Measurements from ENCODE around the gene OR4N2.
"Not testable (repeated sequence)": the region's sequence is repeated elsewhere in the genome, so short reads cannot be mapped to it uniquely, and the experiment has no call there.

Gene OR4N2, protein sequence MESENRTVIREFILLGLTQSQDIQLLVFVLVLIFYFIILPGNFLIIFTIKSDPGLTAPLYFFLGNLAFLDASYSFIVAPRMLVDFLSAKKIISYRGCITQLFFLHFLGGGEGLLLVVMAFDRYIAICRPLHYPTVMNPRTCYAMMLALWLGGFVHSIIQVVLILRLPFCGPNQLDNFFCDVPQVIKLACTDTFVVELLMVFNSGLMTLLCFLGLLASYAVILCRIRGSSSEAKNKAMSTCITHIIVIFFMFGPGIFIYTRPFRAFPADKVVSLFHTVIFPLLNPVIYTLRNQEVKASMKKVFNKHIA

DNA sequence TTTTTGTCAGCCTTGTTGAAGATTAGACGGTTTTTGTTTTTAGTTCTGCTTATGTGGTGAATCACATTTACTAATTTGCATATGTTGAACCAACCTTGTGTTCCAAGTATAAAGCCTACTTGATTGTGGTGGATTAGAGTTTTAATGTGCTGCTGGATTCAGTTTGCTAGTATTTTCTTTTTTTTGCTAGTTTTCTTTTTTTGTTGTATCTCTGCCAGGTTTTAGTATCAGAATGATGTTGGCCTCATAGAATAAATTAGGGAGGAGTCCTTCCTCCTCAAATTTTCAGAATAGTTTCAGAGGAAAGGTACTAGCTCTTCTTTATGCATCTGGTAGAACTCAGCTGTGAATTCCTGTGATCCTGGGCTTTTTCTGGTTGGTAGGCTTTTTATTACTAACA lies at the start of gene OR4N2:
TSS of gene OR4N2 (plus strand) at position 301 of the 400 bp plus-strand sequence. CDS start 23,679 bp downstream, outside the sequence.
- not testable (repeated sequence) for DNase-seq (ENCODE audit: low read depth in 2 of 2)

DNA sequence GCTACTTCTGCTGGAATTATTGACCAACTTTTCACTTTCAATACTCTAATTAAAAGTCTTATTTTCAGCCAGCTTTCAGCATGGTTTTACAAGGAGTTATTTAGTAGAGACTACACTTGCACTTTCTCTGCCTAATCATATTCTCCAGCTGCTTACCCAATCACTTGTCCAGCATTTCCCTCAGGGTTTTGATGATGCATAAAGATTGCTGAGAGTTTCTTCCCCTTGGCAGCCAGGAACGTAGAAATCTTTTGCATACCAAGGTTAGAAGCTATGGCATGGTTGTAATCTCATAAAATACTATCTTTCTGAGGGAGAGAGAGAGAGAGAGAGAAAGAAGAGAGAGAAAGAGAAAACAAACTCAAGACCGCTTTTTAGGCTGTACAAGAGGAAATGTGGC lies 49.4 kb upstream of the OR4N2 start:
- DNase-seq (ENCODE audit: low read depth in 2 of 2) = no peak

DNA sequence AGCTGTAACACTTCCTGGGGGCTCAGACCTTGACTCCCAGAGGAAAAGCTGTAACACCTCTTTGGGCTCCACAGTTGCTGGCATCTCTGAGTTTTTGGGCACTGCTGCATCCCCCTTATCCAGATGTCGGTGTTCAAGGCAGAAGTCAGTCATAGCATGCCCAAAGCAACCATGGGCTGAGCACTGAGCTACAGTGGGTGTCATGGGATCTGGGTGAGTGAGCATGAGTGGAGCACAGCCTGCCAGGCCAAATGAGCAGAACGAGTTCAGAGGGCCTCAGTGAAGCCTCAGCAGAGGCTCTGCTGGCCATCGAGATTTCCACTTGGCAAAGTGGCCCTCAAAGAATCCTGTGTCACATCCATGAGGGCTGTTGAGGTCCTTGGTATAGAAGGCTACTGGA lies 32.1 kb upstream of the OR4N2 start:
- not testable (repeated sequence) for DNase-seq (ENCODE audit: low read depth in 2 of 2)

DNA sequence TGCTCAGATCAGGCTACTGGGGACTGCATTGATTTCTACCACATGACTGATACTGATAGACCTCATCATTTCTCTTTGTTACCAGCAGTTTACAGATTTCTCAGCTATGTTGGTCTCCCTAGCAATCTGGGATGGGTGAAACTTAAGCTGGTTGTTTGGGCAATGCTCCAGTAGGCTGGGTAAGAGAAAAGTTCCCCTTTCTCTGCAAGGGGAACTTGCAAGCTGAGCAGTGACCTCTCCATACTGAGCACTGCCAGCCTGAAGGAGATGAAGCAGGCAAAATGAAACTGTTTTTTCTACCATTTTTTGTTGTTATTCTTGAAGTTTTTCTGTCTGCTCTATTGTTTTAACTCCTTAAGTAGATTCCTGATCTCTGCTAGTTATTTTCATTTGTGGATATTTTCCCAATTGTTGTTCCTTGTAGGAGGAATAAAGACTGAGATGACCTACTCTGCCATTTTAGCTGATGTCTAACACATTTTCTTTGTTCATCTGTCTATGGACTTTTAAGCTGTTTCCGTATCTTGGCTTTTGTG lies 31.6 kb upstream of the OR4N2 start:
- no peak for DNase-seq (ENCODE audit: low read depth in 2 of 2)

DNA sequence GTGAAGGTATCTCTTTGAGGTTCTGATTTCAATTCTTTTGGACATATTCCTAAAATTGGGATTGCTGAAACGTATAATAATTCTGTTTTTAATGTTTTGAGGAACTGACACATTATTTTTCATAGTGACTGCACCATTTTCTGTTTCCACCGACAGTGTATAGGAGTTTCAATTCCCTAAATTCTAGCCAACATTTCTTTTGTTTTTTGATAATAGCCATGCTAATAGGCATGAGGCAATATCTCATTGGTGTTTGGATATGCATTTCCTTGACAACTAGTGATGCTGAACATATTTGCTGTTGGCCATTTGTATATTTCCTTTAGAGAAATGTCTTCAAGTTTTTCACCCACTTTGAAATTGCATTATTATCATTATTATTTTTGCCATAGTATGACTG lies 31.1 kb upstream of the OR4N2 start:
- not testable (repeated sequence) for DNase-seq (ENCODE audit: low read depth in 2 of 2)

DNA sequence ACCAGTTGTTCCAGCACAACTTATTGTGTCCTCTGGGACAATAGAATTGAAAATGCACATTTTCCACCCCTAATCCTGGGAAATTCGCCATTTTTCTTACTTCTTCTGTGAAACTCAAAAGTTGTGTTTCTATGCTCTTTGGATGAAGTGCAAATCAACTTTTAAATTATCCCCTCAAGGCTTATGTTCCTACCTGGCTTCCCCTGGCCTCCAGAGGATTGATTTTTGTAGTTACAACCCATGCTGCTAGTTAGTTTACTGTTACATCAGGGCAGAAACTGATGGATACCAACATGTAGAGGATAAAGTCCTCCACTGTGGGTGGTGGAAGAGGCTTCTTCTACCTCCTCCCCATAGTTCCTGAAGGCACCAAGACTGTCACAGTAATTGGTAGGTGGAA lies 30.4 kb upstream of the OR4N2 start, which contains the start of gene OR4M1:
TSS of gene OR4M1 (plus strand) at position 301 of the 400 bp plus-strand sequence. CDS start 6,819 bp downstream, outside the sequence.
- DNase-seq (ENCODE audit: low read depth in 2 of 2) = not testable (repeated sequence)

DNA sequence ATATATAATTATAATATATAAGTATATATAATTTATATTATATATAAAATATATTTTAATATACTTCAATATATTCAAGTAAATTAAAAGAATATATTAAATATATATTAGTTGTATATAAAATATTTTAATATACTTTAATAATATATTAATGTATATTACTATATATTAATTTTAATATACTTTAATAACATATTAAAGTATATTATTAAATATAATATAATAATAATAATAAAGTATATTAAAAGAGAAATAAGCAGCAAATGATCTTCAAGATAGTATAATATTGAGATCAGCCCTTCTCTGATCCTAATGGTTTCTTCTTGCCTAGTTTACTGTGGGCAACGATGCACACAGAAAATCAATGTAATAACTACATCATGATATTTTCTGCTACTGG lies 28.0 kb upstream of the OR4N2 start:
- DNase-seq (ENCODE audit: low read depth in 2 of 2) = no peak

DNA sequence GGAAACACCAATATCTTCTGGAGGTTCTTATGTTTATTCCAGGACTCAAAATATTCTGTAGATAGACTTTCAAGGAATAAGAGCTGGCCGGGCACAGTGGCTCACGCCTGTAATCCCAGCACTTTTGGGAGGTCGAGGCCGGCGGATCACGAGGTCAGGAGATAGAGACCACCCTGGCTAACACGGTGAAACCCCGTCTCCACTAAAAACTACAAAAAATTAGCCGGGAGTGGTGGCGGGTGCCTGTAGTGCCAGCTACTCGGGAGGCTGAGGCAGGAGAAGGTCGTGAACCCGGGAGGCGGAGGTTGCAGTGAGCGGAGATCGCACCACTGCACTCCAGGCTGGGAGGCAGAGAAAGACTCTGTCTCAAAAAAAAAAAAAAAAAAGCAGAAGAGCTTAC lies 17.7 kb upstream of the OR4N2 start:
- DNase-seq (ENCODE audit: low read depth in 2 of 2) = not testable (repeated sequence)

DNA sequence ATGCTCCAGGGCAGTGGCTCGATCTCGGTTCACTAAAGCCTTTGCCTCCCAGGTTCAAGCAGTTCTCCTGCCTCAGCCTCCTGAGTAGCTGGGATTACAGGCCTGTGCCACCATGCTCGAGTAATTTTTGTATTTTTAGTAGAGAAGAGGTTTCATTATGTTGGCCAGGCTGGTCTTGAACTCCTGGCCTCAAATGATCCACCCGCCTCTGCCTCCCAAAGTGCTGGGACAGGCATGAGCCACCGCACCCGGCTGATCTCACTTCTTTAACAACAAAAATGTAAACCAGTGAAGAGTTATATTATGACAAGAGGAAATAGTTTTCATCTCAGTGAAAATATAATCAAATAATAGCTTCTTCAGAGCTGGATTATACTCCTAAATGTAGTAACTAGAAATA lies 16.3 kb upstream of the OR4N2 start:
- not testable (repeated sequence) for DNase-seq (ENCODE audit: low read depth in 2 of 2)

DNA sequence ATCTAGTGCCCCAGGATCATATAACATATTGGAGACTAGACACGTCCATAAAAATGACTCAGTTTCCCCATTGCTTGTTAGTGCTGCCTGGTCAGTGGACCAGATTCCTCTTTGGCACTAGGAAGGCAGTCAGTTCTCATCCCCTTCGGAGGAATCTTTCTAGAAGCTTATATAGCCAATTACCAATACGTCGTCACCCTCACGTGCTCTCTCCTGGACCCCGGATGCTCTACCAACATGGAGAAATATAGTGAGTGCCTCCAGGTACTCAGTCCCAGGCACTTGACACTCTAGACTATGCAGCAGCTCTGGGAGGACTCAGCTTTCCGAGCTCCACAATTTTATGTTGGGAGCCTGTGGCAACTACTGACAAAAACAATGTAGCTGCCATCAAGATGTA lies 15.4 kb upstream of the OR4N2 start:
- not testable (repeated sequence) for DNase-seq (ENCODE audit: low read depth in 2 of 2)

DNA sequence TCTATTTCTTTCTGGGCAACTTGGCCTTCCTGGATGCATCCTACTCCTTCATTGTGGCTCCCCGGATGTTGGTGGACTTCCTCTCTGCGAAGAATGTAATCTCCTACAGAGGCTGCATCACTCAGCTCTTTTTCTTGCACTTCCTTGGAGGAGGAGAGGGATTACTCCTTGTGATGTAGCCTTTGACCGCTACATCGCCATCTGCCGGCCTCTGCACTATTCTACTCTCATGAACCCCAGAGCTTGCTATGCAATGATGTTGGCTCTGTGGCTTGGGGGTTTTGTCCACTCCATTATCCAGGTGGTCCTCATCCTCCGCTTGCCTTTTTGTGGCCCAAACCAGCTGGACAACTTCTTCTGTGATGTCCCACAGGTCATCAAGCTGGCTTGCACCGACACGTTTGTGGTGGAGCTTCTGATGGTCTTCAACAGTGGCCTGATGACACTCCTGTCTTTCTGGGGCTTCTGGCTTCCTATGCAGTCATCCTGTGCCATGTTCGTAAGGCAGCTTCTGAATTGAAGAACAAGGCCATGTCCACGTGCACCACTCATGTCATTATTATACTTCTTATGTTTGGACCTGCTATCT lies 7.0 kb upstream of the OR4N2 start:
- not testable (repeated sequence) for DNase-seq (ENCODE audit: low read depth in 2 of 2)

DNA sequence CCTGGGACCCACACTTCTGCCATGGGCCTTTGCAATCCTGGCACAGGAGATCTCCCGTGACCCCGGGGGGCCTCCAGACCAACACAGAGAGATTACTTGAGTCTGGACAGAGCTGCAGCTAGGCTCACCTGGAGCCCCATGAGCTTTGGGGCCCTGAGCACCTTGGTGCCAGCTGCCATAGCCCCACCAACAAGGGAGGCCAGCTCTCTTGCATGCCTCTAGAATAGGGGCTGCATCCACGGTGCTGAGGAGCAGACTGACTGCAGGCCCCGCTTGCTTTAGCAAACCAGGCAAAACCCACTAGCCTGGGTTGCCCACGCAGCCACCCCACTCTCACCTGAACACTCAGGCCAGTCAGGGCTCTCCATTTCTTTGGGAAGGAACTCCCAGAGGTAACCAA lies 3.7 kb upstream of the OR4N2 start:
- no peak for DNase-seq (ENCODE audit: low read depth in 2 of 2)

DNA sequence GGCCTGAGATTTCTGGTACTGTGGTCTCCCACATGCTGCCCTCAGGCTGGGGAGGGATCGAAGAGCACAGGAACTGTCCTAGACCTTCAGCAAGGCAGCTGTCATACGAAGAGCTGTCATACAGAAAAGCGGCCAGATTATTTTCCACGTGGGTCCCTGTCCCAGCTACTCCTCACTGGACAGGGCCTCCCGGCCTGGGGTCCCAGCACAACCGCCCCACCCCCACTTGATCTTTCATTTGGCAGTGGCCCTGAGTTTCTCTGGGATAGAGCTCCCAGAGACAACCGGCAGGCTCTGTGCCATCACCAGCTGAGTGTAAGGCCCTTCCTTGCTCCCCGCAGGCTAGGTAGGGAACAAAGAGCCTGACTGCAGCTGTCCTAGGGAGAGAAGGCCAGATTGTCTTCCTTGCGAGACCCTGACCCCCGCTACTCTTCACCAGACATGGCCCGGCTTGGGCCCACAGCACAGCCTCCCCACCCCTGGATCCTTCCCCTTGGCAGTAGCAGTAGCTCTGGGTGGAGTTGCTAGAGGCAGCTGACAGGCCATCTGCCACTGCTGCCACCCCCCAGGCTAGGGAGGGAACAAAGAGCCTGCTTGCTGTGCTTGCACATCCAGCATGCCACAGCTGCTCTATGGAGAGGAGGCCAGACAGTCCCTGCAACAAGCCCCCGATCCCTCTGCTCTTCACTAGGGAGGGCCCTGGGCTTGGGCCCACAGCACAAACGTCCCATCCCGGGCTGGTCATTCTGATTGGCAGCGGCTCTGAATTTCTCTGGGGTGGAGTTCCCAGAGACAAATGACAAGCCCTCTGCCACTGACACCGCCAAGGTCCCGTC lies 3.1 kb upstream of the OR4N2 start:
- DNase-seq (ENCODE audit: low read depth in 2 of 2) = no peak

DNA sequence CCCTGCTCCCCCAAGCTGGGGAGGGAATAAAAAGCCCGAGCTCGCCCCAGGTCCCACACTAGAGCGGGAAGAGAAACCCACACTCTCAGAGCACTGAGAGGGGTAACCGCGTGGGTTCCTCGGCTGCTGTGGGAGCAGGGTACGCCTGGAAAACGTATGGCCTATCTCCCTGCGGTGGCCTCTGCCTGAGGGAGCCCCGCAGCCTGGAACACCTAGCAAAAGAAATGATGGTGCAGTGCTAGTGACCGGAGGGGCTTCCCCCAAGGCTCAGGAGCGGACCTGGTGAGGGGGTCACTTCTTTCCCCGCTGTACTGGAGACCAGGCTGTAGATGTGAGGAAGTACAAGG lies 2.5 kb upstream of the OR4N2 start:
- DNase-seq (ENCODE audit: low read depth in 2 of 2) = no peak

DNA sequence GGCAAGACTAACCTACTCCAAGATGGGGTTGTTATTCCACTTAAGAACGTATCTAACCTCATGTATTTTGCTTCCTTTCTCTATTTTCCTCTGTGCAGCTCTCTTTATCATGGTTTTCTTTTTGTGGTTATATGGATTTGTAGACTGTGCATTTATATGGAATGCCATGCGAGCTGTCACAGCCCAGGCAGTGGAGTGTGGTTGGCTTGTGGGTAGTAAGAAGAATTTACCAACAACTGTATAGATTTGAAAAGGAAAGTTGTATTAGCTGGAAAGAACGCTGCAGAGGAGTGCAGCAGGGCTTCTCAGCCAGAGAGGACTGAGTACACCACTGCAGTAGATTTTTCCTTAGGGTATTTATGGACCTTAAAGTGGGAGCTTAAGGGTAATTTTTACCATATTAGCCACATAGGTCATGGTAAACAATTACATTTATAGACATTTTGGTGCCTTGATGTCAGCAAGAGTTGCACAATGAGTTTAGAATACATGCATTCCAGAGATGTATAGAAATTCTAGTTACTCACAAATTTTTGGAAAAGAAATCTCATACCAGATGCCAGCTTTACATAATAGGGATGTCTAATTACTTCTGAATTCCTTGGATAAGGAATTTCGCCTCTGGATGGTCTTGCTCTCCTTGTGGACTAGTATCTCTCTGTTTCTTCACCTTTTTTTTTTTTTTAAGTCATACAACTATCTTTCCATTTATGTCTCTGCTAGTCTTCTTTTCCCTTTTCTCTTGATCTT lies 9.8 kb downstream of the OR4N2 start:
- not testable (repeated sequence) for DNase-seq (ENCODE audit: low read depth in 2 of 2)

DNA sequence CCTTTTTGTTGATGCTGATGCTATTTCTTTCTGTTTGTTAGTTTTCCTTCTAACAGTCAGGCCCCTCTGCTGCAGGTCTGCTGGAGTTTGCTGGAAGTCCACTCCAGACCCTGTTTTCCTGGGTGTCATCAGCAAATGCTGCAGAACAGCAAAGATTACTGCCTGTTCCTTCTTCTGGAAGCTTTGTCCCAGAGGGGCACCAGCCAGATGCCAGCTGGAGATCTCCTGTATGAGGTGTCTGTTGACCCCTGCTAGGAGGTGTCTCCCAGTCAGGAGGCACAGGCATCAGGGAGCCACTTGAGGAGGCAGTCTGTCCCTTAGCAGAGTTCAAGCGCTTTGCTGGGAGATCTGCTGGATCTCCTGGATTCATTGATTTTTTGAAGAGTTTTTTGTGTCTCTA lies 16.3 kb downstream of the OR4N2 start:
- DNase-seq (ENCODE audit: low read depth in 2 of 2) = not testable (repeated sequence)

DNA sequence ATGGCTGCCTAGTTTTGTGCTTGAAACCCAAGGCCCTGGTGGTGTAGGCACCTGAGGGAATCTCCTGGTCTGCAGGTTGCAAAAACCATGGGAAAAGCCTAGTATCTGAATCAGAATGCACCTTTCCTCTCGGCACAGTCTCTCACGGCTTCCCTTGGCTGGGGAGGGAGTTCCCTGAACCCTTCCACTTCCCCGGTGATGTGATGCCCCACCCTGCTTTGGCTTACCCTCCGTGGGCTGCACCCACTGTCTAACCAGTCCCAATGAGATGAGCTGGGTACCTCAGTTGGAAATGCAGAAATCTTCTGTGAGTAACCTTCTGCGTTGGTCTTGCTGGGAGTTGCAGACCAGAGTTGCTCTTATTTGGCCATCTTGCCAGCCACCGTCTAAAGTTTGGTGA lies 17.4 kb downstream of the OR4N2 start:
- not testable (repeated sequence) for DNase-seq (ENCODE audit: low read depth in 2 of 2)

DNA sequence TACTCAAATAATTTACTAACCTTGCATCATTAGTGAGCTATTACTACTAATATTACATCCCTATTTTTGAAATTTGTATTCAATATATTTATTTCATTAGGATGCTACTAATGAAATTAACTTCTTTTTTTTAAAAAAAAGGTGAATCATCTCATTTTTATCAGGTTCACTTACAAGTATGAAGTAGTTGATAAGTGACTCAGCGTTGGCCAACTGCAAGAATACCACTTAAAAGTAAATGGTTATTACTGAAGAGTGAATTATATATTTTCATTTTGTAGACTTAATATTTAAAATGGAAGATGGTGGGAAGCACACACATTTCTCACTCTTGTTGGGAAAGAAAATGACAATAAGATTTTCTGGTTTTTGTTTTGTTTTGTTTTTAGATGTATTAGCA lies 19.6 kb downstream of the OR4N2 start:
- DNase-seq (ENCODE audit: low read depth in 2 of 2) = no peak

DNA sequence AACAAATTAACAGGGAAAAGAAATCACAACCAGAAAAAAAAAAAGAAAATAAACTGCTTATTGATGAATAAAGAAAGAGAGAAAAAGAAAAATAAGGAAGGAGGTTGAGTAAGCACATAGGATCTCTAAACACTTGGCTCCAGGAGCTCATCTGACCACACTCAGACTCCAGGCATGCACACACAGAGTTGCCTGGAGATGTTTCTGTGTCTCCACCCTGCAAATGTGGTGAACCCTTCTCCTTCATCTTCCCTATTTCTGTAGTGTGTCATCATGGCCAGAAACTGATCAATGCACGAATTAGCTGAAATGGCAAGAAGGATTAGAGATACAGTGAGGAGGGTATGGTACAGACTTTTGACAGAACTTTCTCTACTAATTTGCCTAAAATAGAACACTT lies 20.2 kb downstream of the OR4N2 start:
- no peak for DNase-seq (ENCODE audit: low read depth in 2 of 2)

DNA sequence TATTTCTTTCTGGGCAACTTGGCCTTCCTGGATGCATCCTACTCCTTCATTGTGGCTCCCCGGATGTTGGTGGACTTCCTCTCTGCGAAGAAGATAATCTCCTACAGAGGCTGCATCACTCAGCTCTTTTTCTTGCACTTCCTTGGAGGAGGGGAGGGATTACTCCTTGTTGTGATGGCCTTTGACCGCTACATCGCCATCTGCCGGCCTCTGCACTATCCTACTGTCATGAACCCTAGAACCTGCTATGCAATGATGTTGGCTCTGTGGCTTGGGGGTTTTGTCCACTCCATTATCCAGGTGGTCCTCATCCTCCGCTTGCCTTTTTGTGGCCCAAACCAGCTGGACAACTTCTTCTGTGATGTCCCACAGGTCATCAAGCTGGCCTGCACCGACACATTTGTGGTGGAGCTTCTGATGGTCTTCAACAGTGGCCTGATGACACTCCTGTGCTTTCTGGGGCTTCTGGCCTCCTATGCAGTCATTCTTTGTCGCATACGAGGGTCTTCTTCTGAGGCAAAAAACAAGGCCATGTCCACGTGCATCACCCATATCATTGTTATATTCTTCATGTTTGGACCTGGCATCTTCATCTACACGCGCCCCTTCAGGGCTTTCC lies 24.2 kb downstream of the OR4N2 start:
- not testable (repeated sequence) for DNase-seq (ENCODE audit: low read depth in 2 of 2)

DNA sequence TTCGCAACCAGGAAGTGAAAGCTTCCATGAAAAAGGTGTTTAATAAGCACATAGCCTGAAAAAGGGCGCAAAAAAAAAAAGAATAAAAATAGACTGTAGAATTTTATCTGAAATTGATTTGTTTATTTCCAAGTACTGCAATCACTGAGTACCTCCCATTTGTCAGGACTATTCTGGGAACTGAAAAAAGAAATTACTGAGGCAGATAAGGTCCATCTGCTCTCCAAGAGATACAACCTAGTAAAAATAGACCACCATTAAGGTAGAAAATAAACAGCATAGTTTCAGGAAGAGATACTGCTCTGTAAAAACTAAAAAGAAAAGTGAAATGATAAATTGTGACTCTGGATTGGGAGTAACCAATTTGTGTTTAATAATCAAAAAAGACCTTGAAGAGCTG lies 24.7 kb downstream of the OR4N2 start:
- DNase-seq (ENCODE audit: low read depth in 2 of 2) = no peak
